ENCODE data around the gene KCNQ1OT1.

DNA sequence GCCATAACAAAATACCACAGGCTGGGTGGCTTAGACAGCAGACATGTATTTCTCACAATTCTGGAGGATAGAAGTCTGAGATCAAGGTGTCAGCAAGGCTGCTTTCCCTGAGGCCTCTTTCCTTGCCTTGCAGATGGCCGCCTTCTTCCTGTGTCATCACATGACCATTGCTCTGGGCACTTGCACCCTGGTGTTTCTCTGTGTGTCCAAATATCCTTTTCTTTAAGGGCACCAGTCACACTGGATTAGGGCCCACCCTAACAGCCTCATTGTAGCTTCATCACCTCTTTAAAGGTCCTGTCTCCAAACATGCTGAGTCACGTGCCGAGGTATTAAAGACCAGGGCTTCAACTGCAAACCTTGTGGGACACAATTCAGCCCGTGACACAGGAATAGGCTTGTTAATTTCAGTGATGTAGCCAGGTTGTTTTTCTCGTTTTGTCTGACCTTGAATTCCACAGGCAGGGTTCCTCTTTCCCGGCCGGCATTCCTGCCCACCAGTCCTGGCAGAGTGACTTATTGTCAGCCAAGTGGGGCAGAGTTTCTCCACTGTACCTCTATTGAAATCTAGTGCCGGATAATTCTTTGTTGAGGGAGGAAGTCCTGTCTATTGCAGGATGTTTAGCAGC, 100.1 kb downstream of the KCNQ1OT1 start:
- no peak for TF ChIP-seq CTCF (IDR thresholded peaks at IDR 0.05; ENCODE audit: poor library complexity)
- TF ChIP-seq EZH2 (IDR thresholded peaks at IDR 0.05; ENCODE audit: borderline replicate concordance): no peak
- no peak for TF ChIP-seq EZH2phosphoT487 (IDR thresholded peaks at IDR 0.05; ENCODE audit: low read depth, severe bottlenecking, unreplicated experiment)

Measured in hepatocyte (in vitro differentiated cells).